NOMO-1 treated with DMSO at 0.1 percent for 48 hours (cell line): ENCODE results near the gene NECAB2.

ENCODE experiments used
- DNase-seq: peaks from one replicate; lab custom pipeline; 2025; ENCODE audit not compliant: unreplicated experiment; lab: John Stamatoyannopoulos, UW

The NECAB2 gene

GRCh38 chr16:83965444-83966152, 2.4 kb upstream of the NECAB2 start:
- DNase-seq: no peak

- no peak for DNase-seq
Measured at GRCh38 chr16:83966153-83966696, 1.8 kb upstream of the NECAB2 start.

- no peak for DNase-seq
Measured at GRCh38 chr16:83967091-83967490, 953 bp upstream of the NECAB2 start.

- DNase-seq: no peak
Measured at GRCh38 chr16:83968306-83968851, 335 bp downstream of the NECAB2 start.

- no peak for DNase-seq
Measured at GRCh38 chr16:83968891-83969649, 1.0 kb downstream of the NECAB2 start.

- DNase-seq: no peak
Measured at GRCh38 chr16:83969771-83970429, 1.9 kb downstream of the NECAB2 start.

- no peak for DNase-seq
Measured at GRCh38 chr16:83970430-83970815, 2.4 kb downstream of the NECAB2 start.

- no peak for DNase-seq
Measured at GRCh38 chr16:83971165-83972130, 3.4 kb downstream of the NECAB2 start.

- no peak for DNase-seq
Measured at GRCh38 chr16:83972256-83973008, 4.4 kb downstream of the NECAB2 start.

GRCh38 chr16:83973077-83973476, 5.0 kb downstream of the NECAB2 start:
- no peak for DNase-seq

GRCh38 chr16:83973581-83974385, 5.7 kb downstream of the NECAB2 start:
- DNase-seq: no peak

GRCh38 chr16:83974475-83974874, 6.4 kb downstream of the NECAB2 start:
- no peak for DNase-seq

- DNase-seq: no peak
Measured at GRCh38 chr16:83975590-83976260, 7.7 kb downstream of the NECAB2 start.

GRCh38 chr16:83977056-83977815, 9.2 kb downstream of the NECAB2 start:
- no peak for DNase-seq

GRCh38 chr16:83978401-83978904, 10.4 kb downstream of the NECAB2 start:
- no peak for DNase-seq

GRCh38 chr16:83979441-83979840, 11.4 kb downstream of the NECAB2 start:
- DNase-seq: no peak

GRCh38 chr16:83980794-83981193, 12.8 kb downstream of the NECAB2 start:
- no peak for DNase-seq
